T-helper 2 cell (primary cell): ENCODE results near the gene CALHM5.
A peak's percentile ranks its signal among the peaks of the same experiment; 100 is the strongest.
"Not testable (repeated sequence)": the region's sequence is repeated elsewhere in the genome, so short reads cannot be mapped to it uniquely, and the experiment has no call there.

Experiments used
- DNase-seq, 5 experiments: peaks; one replicate each; pipeline versions ENCODE4 v3.0.0 to v3.0.0-alpha.2; 2012 to 2022
- total RNA-seq, 2 donors: gene quantifications; one replicate each; lab custom pipeline; 2026; lab: John Stamatoyannopoulos, UW

Gene CALHM5
- 0 to 0.34 reads per million in 2 donors for total RNA-seq

- no peak for DNase-seq
Measured at GRCh38 chr6:116511424-116512110, at the start of gene CALHM5. Gene CALHM5, plus strand, starts transcription at chr6:116511639. Its CDS starts 58 bp downstream, at chr6:116511697.

- peak in 2 of 5 experiments; percentile 50 to 86 for DNase-seq
Measured at GRCh38 chr6:116461932-116462885, 49.2 kb upstream of the CALHM5 start.

- no peak for DNase-seq
Measured at GRCh38 chr6:116463301-116463700, 48.1 kb upstream of the CALHM5 start.

- no peak for DNase-seq
Measured at GRCh38 chr6:116465246-116465645, 46.2 kb upstream of the CALHM5 start.

GRCh38 chr6:116467096-116467495 lies 44.3 kb upstream of the CALHM5 start:
- DNase-seq, result no peak

GRCh38 chr6:116467514-116467913 lies 43.9 kb upstream of the CALHM5 start:
- DNase-seq, result no peak

- DNase-seq, result no peak
Measured at GRCh38 chr6:116468293-116468692, 43.1 kb upstream of the CALHM5 start.

GRCh38 chr6:116471531-116471930 lies 39.9 kb upstream of the CALHM5 start:
- DNase-seq, result no peak

GRCh38 chr6:116472706-116473105 lies 38.7 kb upstream of the CALHM5 start:
- DNase-seq, result no peak

- no peak for DNase-seq
Measured at GRCh38 chr6:116475141-116475540, 36.3 kb upstream of the CALHM5 start.

- DNase-seq, result peak in 2 of 5 experiments; percentile 30 to 91
Measured at GRCh38 chr6:116476002-116476678, 35.3 kb upstream of the CALHM5 start.

GRCh38 chr6:116482780-116483179 lies 28.7 kb upstream of the CALHM5 start:
- DNase-seq, result no peak

- no peak for DNase-seq
Measured at GRCh38 chr6:116483616-116484015, 27.8 kb upstream of the CALHM5 start.

- no peak for DNase-seq
Measured at GRCh38 chr6:116485559-116486184, 25.8 kb upstream of the CALHM5 start.

- no peak for DNase-seq
Measured at GRCh38 chr6:116491610-116492330, 19.7 kb upstream of the CALHM5 start.

GRCh38 chr6:116492331-116493067 lies 18.9 kb upstream of the CALHM5 start:
- DNase-seq, result no peak

GRCh38 chr6:116495161-116495560 lies 16.3 kb upstream of the CALHM5 start:
- not testable (repeated sequence) for DNase-seq

- no peak for DNase-seq
Measured at GRCh38 chr6:116497113-116497676, 14.2 kb upstream of the CALHM5 start.

GRCh38 chr6:116500969-116501433 lies 10.4 kb upstream of the CALHM5 start:
- DNase-seq, result peak in 2 of 5 experiments; percentile 1 to 40

GRCh38 chr6:116507324-116507723 lies 4.1 kb upstream of the CALHM5 start:
- DNase-seq, result no peak

- DNase-seq, result no peak
Measured at GRCh38 chr6:116508527-116508926, 2.9 kb upstream of the CALHM5 start.
